IPS-20b (cell line): ENCODE results near the gene XAGE2.
"Not testable (repeated sequence)": the region's sequence is repeated elsewhere in the genome, so short reads cannot be mapped to it uniquely, and the experiment has no call there.

Source experiments
- H3K27ac ChIP-seq: one replicate; pipeline ENCODE4 v1.5.1; 2013; ENCODE audit warnings: low read length
- H3K27me3 ChIP-seq: 2 replicates; pipeline ENCODE4 v1.6.1; 2013; ENCODE audit warnings: mild to moderate bottlenecking, low read length, inconsistent platforms; ENCODE audit not compliant: insufficient read depth
- H3K36me3 ChIP-seq: 2 replicates; pipeline ENCODE4 v1.6.1; 2013; ENCODE audit warnings: low read depth, mild to moderate bottlenecking, inconsistent platforms, low read length, moderate library complexity; ENCODE audit not compliant: insufficient read depth
- H3K4me1 ChIP-seq: 2 replicates; pipeline ENCODE4 v1.6.1; 2013; ENCODE audit warnings: mild to moderate bottlenecking, control low read depth, inconsistent platforms, low read length, moderate library complexity; ENCODE audit not compliant: insufficient read depth
- H3K4me3 ChIP-seq: 2 replicates; pipeline ENCODE4 v1.5.1; 2013; ENCODE audit warnings: mild to moderate bottlenecking, low read length, inconsistent platforms
- H3K9ac ChIP-seq: 2 replicates; pipeline ENCODE4 v1.6.1; 2013; ENCODE audit warnings: low read depth, mild to moderate bottlenecking, inconsistent platforms, low read length, moderate library complexity
- H3K9me3 ChIP-seq: 2 replicates; pipeline ENCODE4 v1.6.1; 2013; ENCODE audit warnings: mild to moderate bottlenecking, low read depth, low read length, inconsistent platforms; ENCODE audit not compliant: insufficient read depth

Gene XAGE2, protein sequence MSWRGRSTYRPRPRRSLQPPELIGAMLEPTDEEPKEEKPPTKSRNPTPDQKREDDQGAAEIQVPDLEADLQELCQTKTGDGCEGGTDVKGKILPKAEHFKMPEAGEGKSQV

DNA sequence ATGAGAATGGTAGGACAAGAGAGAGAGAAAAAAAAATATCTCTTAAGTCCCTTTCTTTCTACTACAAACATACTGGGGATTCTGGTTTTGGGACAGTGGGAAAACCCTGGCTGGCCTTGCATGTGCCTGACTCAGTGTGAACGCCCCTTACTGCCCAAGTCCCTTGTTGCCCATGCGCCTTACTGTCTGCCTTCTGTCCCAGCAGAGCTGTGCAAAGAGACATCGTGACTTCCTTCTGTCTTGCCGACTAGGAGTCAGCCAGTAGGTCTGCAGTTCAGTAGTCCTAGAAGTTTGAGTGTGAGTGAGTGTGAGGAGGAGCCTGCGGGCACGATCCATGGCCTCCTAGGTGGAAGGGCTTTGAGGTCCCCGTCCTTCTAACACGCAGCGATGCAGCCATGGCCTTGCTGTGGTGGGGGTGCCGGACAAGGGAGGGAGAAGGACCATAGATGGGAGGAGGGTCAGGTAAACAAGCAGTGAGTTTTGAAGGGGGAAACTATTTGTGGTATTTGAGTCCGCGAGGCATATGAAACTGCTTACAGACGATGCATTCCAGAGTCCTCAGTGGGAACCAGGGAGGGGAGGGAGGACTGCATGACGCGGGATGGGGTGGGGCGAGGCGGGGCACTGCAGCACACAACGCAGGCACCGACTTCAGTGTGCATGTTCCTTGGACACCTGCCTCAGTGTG is at the start of gene XAGE2:
Gene XAGE2 (plus strand): TSS at position 654 of the 688 bp plus-strand sequence. CDS start 994 bp downstream, outside the sequence.
- Histone ChIP-seq H3K36me3 (no peaks in the 10 kb centered on the region), H3K27ac (no peak within 1 kb of the TSS), H3K27me3 (no peaks in the 10 kb centered on the region), H3K9me3 (no peaks in the 10 kb centered on the region), H3K4me1 (no peaks in the 10 kb centered on the region), H3K4me3 (no peak within 1 kb of the TSS), H3K9ac (no peak within 1 kb of the TSS)

DNA sequence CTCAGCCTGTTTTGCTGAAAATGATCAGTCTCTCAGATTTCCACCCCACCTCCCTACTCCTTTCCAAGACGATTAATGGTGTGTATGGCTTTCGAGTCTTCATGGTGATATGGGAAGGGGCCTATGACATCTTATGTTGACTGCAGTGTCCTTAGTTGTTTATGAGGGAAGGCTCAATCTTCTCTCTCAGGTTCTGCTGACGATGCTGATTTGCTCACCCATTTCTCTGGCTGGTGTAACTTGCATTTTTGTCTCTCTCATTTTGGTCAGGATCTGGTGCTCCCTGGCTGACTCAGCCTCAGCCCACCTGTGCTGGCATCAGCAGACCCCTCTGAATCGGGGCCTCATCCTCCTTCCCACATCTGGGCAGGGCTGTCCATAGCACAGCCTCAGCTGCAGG is 31.4 kb upstream of the XAGE2 start:
- Histone ChIP-seq H3K27me3 (no peaks in the 10 kb centered on the region), H3K27ac (no peak overlapping the region)

DNA sequence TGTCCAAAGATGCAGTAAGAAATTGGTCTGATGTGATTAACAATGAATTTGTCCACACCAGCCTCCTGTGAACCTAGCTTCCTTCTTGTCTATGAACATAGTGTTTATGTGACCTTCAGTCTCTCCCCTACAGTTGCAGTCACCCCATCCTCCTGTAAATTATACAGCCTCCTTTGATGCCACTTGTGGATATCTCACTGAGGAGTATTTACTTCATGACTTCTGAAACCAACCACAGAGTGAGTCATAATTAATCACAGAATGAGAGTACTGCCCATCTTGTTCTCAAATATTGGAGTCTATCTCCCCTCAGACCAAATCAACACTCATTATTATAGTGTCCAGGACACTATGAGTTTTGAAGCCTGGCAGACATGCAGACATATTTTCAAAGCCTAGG is 27.3 kb upstream of the XAGE2 start:
- no peaks in the 10 kb centered on the region for H3K9me3 ChIP-seq
- H3K27ac ChIP-seq, result no peak overlapping the region
- H3K36me3 ChIP-seq, result no peaks in the 10 kb centered on the region
- no peak overlapping the region for H3K9ac ChIP-seq
- no peaks in the 10 kb centered on the region for H3K4me1 ChIP-seq
- H3K27me3 ChIP-seq, result no peaks in the 10 kb centered on the region
- H3K4me3 ChIP-seq, result no peak overlapping the region

More for the DNA sequence above, 31.4 kb upstream of the XAGE2 start:
- Histone ChIP-seq H3K36me3 (no peaks in the 10 kb centered on the region), H3K4me1 (no peaks in the 10 kb centered on the region), H3K9ac (no peak overlapping the region), H3K4me3 (no peak overlapping the region), H3K9me3 (no peaks in the 10 kb centered on the region)

DNA sequence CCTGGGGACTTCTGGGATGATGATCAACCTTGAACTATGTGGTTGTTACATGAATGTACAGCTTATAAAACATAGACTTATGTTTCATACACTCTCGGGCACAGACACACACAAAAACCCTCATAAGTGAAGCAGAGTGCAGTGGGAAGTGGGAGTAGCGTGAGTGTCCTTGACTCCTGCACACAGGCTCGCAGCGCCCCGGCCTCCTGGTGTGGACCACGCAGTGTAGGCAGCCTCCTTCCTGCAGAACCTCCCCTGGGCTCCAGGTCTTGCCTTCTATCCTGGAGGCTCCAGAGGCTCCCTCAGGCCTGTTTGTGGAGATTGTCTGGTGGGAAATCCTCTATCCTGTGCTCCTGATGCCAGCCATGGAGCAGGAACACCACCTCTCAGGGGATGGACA is 25.7 kb upstream of the XAGE2 start:
- H3K27ac ChIP-seq, H3K9ac ChIP-seq, H3K4me1 ChIP-seq, H3K27me3 ChIP-seq, H3K4me3 ChIP-seq, H3K36me3 ChIP-seq, H3K9me3 ChIP-seq: not testable (repeated sequence)

DNA sequence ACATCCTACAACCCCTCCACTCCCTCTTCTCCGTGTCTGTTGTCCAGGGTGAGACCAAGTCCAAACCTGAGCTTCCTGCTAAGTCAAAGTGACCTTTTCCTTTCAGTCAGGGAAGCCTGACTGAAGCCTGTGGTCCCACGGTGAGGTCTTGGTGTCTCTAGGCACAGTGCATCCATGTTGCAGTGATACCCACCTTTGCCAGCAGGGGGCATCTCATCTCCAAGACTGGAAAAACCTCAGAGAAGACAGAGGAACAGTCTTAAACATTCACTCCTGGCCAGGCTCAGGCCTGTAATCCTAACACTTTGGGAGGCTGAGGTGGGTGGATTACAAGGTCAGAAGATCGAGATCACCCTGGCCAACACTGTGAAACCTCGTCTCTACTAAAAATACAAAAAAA is 23.4 kb upstream of the XAGE2 start:
- not testable (repeated sequence) for H3K36me3 ChIP-seq, H3K9ac ChIP-seq, H3K9me3 ChIP-seq, H3K4me1 ChIP-seq, H3K27ac ChIP-seq, H3K4me3 ChIP-seq, H3K27me3 ChIP-seq

DNA sequence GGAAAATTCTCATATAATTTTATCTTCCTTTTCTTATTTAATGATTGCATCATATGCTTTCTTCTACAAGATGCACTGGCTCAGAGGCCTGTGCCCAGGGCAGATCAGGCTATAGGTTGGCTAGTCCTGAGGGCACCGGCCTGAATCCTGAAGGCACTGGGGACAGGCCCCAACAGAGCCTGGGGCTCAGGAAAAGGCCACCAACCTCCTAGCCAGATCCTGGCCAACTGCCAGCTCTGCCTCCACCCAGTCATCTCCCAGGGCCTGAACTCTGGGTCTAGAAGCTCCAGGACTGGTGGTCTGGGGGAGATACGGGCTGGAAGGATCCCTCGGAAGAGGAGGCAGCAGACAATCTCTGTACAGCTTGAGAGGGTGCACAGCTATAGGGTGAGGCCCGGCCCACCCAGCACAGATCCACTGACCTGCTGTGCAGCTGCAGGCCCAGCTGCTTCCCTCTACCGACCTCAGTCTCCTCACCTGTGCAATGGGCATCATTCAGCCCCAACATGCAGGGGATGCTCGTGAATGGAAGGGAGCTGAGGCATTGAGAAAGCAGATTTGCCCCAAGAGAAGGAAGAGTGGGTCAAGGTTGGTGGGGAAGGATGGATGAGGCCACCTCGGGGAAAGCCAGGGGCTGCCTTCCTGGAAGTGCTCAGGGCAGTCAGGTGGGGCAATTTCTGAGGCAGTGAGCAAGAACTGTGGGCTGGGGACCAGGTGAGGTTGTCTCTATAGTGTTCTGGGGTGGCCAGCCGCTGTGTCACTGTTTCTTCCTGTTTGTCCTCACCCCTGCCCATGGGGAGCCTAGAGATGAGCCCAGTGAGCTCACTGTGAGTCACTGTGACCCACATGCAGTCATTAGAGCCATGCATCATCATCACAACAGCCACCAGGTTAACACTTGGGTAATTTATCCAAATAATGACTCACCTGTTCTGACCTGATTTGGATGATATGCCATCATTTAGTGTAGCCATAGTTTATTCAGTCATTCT is 22.4 kb upstream of the XAGE2 start:
- H3K36me3 ChIP-seq, result no peaks in the 10 kb centered on the region
- H3K4me1 ChIP-seq, result no peaks in the 10 kb centered on the region; the same call in 1 of the 2 replicates
- H3K4me3 ChIP-seq, result no peak overlapping the region
- H3K9me3 ChIP-seq, result no peaks in the 10 kb centered on the region
- no peak overlapping the region for H3K9ac ChIP-seq
- H3K27ac ChIP-seq, result no peak overlapping the region
- H3K27me3 ChIP-seq, result no peaks in the 10 kb centered on the region

DNA sequence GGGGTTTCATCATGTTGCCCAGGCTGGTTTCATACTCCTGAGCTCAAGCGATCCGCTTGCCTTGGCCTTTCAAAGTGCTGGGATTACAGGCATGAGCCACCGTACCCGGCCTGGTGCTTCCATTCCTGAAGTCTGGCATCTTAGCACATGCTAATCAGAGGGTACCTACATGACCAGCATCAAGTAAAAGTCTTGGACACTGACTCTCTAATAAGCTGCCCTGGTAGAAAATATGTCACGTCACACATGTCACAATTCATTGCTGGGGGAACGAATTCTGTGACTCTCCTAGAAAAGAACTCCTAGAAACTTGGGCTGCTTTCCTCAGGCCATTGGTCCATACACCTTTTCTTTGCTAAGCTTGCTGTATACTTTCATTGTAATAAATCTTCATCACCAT is 19.1 kb upstream of the XAGE2 start:
- no peaks in the 10 kb centered on the region for H3K27me3 ChIP-seq
- no peaks in the 10 kb centered on the region for H3K9me3 ChIP-seq
- H3K4me3 ChIP-seq, result no peak overlapping the region
- peaks cover 7% of the 10 kb centered on the region for H3K4me1 ChIP-seq
- H3K27ac ChIP-seq, result no peak overlapping the region
- no peak overlapping the region for H3K9ac ChIP-seq
- no peaks in the 10 kb centered on the region for H3K36me3 ChIP-seq

DNA sequence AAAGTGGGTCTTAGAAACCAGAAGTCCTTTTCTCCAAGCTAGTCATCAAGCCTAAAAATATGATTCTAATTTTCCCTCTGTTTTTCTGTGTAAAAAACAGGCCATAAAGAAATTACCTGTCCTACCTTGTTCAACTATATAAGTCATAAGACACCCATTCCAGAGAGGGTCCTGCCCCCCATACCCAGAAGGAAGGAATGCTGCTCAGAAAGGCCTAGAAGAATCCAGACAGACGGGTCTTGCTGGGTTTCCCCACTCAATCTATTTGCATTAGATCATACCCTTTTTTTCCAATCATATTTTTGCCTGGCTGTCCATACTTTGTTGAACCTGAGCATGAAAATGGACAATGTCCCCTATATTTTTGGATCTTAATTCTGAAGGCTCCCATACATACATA is 16.3 kb upstream of the XAGE2 start:
- no peak overlapping the region for H3K4me3 ChIP-seq
- H3K27me3 ChIP-seq, result no peaks in the 10 kb centered on the region
- H3K9ac ChIP-seq, result no peak overlapping the region
- no peak overlapping the region for H3K27ac ChIP-seq
- peaks cover 7% of the 10 kb centered on the region for H3K4me1 ChIP-seq
- H3K9me3 ChIP-seq, result no peaks in the 10 kb centered on the region
- no peaks in the 10 kb centered on the region for H3K36me3 ChIP-seq

DNA sequence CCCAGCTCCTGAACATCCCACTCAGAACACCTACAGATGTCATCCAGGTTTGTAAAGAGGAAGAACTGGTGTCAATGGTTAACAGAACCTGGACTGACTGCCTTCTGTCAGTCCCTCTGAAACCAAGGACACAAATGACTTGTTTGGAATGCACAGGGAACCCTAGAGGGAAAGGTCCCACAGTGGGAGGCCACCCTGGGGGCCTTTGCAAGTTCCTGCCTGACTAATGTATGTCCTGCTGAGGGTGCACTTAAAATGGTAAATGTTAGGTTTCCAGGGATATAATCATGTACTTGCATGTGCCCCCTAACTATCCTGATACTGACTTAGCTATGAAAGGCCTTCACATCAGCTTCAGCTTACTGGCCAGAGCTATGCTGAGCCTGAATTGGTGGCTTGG is 15.0 kb upstream of the XAGE2 start:
- no peaks in the 10 kb centered on the region for H3K36me3 ChIP-seq
- H3K27me3 ChIP-seq, result no peaks in the 10 kb centered on the region
- H3K4me3 ChIP-seq, result no peak overlapping the region
- no peak overlapping the region for H3K27ac ChIP-seq
- no peaks in the 10 kb centered on the region for H3K9me3 ChIP-seq
- no peak overlapping the region for H3K9ac ChIP-seq
- peaks cover 7% of the 10 kb centered on the region for H3K4me1 ChIP-seq

DNA sequence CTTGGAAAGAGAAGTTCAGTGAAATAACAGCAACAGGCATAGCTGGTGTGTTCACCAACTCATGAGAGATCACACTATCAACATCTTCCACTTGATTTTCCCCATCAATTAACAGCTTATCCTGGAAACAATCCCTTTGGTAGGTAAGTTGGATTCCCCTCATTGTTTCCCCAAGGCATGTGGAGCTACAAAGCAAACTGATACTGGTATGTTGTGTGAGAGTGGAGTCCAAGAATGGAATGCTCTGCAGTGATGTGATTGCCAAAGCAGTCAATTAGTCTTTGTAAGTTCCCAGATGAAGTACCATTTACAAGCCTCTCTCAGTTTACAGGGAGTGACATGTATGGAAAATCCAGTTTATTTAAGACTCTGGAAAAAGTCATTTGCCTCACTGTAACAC is 13.7 kb upstream of the XAGE2 start:
- H3K27ac ChIP-seq, result no peak overlapping the region
- no peaks in the 10 kb centered on the region for H3K27me3 ChIP-seq
- no peak overlapping the region for H3K4me3 ChIP-seq
- H3K9ac ChIP-seq, result no peak overlapping the region
- H3K36me3 ChIP-seq, result no peaks in the 10 kb centered on the region
- H3K9me3 ChIP-seq, result no peaks in the 10 kb centered on the region
- peaks cover 7% of the 10 kb centered on the region for H3K4me1 ChIP-seq

DNA sequence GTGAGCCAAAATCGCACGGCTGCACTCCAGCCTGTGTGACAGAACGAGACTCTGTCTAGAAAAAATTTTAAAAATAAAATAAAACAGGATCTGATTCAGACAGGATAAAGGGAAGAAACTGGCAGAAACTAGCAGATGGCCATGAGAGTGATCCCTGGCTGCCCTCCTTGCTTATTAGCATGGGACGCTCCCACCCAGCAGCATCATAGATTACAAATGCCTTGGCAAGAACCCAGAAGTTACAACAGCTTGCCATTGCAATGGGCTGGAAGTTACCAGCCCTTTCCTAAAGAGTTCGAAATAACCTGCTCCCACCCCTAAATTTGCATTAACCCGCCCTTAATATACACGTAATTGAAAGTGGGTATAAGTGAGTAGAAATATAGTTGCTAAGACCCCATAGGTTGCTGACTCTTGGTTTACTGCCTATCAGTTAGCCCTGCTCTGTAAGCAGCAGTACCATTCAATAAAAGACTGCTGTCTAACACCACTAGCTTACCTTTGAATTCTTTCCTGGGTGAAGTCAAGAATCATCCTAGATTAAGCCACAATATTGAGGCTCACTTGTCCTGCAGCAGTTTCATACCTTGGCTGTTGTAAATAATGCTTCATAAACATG is 9.1 kb upstream of the XAGE2 start:
- H3K4me1 ChIP-seq, result no peaks in the 10 kb centered on the region
- no peak overlapping the region for H3K9ac ChIP-seq
- H3K27me3 ChIP-seq, result no peaks in the 10 kb centered on the region
- H3K9me3 ChIP-seq, result no peaks in the 10 kb centered on the region
- no peaks in the 10 kb centered on the region for H3K36me3 ChIP-seq
- H3K4me3 ChIP-seq, result no peak overlapping the region
- H3K27ac ChIP-seq, result no peak overlapping the region
